Esophagus muscularis mucosa (tissue), 4 donors: Measurements from ENCODE around the gene CDH4. TPM values are rescaled to one million over a fixed set of nuclear protein-coding genes. Genes with fewer than 3 reads are reported as not detected.

Experiments used
- DNase-seq: peaks from one replicate; pipeline ENCODE4 v3.0.0-alpha.2; 2017; ENCODE audit errors: extremely low spot score
- H3K27ac ChIP-seq, 4 donors: fragments of 200-600 bp; sonication (generic); replicated peaks in 1 of 4; 1 replicate in 3 of 4; 2 replicates in 1 of 4; pipeline ENCODE4 v1.5.1; 2016 to 2019; ENCODE audit warnings: mild to moderate bottlenecking in 1 of 4
- H3K27me3 ChIP-seq, 4 donors: fragments of 200-600 bp; sonication (generic); one replicate each; pipeline versions ENCODE4 v1.5.1 to v1.6.0; 2016 to 2019
- H3K36me3 ChIP-seq, 4 donors: fragments of 200-600 bp; sonication (generic); one replicate each; pipeline ENCODE4 v1.5.1; 2016 to 2019
- H3K4me1 ChIP-seq, 4 donors: fragments of 200-600 bp; sonication (generic); one replicate each; pipeline ENCODE4 v1.5.1; 2016 to 2019
- H3K4me3 ChIP-seq, 4 donors: fragments of 200-600 bp; sonication (generic); 1 replicate in 2 of 4; 2 replicates in 2 of 4; pipeline ENCODE4 v1.5.1; 2016 to 2019; ENCODE audit warnings: mild to moderate bottlenecking in 4 of 4, moderate library complexity in 1 of 4
- H3K9me3 ChIP-seq, 4 donors: fragments of 200-600 bp; sonication (generic); 1 replicate in 3 of 4; 2 replicates in 1 of 4; pipeline ENCODE4 v1.5.1; 2016 to 2019
- CTCF ChIP-seq, 3 experiments: fragments of 200-600 bp in 2 of 3; fragments of 450-650 bp in 1 of 3; sonication (generic) in 2 of 3; IDR thresholded peaks; one replicate each; pipeline ENCODE4 v1.5.1; 2017 to 2019; ENCODE audit warnings: antibody characterized with exemption in 3 of 3, mild to moderate bottlenecking in 2 of 3, moderate library complexity in 1 of 3
- EP300 ChIP-seq: sonication (generic); formaldehyde crosslinking; IDR thresholded peaks from one replicate; pipeline ENCODE4 v1.6.1; 2017; ENCODE audit warnings: antibody characterized with exemption
- POLR2A ChIP-seq: fragments of 450-650 bp; IDR thresholded peaks from one replicate; pipeline ENCODE4 v1.6.1; 2017; ENCODE audit warnings: antibody characterized with exemption, moderate library complexity, mild to moderate bottlenecking, low read depth
- POLR2AphosphoS5 ChIP-seq, 2 donors: sonication (generic); formaldehyde crosslinking; IDR thresholded peaks; one replicate each; pipeline ENCODE4 v1.6.1; 2017; ENCODE audit warnings: antibody characterized with exemption in 2 of 2
- WGBS: methylation state at CpG from one replicate; pipeline ENCODE4 v1.1.5; 2018; 5-methylcytosine and 5-hydroxymethylcytosine counted together
- intact Hi-C: fragments of 100-400 bp; cut with DNase I; formaldehyde crosslinking; loops from one replicate; pipeline ENCODE4 v1.15.1; 2023
- total RNA-seq, 4 donors: library from RNA; depleted of rRNA; stranded (reverse); fragments of >200 nt; gene quantifications; one replicate each; pipeline versions ENCODE4 v1.1.0 to v1.2.1, GENCODE V29; 2016

The CDH4 gene
- total RNA-seq, 4 donors from 2014 or later: 0.42 to 1.3 (median 0.48) TPM

- DNase-seq: no peak
- no peak overlapping the region for H3K27ac ChIP-seq
- H3K9me3 ChIP-seq: no peaks in the 10 kb centered on the region
- TF ChIP-seq EP300 (no peak), POLR2AphosphoS5 (IDR thresholded peaks at IDR 0.05) (no peak), POLR2A (no peak), CTCF (IDR thresholded peaks at IDR 0.05) (no peak)
- 55% methylated on average over 6 of the region's 16 CpGs for WGBS
- intact Hi-C loops: no loop called here
- no peaks in the 10 kb centered on the region for H3K4me1 ChIP-seq
- no peak overlapping the region for H3K4me3 ChIP-seq
- H3K36me3 ChIP-seq: no peaks in the 10 kb centered on the region
- peaks cover 0 to 28% (median 0%) of the 10 kb centered on the region in 4 donors for H3K27me3 ChIP-seq
Measured at GRCh38 chr20:61573415-61574305, 321.6 kb downstream of the CDH4 start.

- Histone ChIP-seq H3K27me3 (peaks cover 0 to 27% (median 0%) of the 10 kb centered on the region in 4 donors), H3K9me3 (no peaks in the 10 kb centered on the region), H3K27ac (no peak overlapping the region), H3K4me3 (no peak overlapping the region), H3K4me1 (no peaks in the 10 kb centered on the region), H3K36me3 (no peaks in the 10 kb centered on the region)
- no peak for DNase-seq
- 49% methylated on average over 6 of the region's 6 CpGs for WGBS
- TF ChIP-seq POLR2AphosphoS5 (IDR thresholded peaks at IDR 0.05): no peak
- TF ChIP-seq EP300: no peak
- TF ChIP-seq POLR2A: no peak
- no peak for TF ChIP-seq CTCF (IDR thresholded peaks at IDR 0.05)
- intact Hi-C loops: no loop called here
Measured at GRCh38 chr20:61575151-61575937, 323.3 kb downstream of the CDH4 start.

GRCh38 chr20:61576372-61576771, 324.3 kb downstream of the CDH4 start:
- peaks cover 0 to 27% (median 0%) of the 10 kb centered on the region in 4 donors for H3K27me3 ChIP-seq
- TF ChIP-seq POLR2A (no peak), EP300 (no peak), CTCF (IDR thresholded peaks at IDR 0.05) (no peak), POLR2AphosphoS5 (IDR thresholded peaks at IDR 0.05) (no peak)
- no peak overlapping the region for H3K4me3 ChIP-seq
- WGBS: 78% methylated on average over 5 of the region's 5 CpGs
- intact Hi-C loops: no loop called here
- H3K4me1 ChIP-seq: no peaks in the 10 kb centered on the region
- no peaks in the 10 kb centered on the region for H3K9me3 ChIP-seq
- H3K27ac ChIP-seq: no peak overlapping the region
- H3K36me3 ChIP-seq: no peaks in the 10 kb centered on the region
- no peak for DNase-seq

GRCh38 chr20:61577065-61577464, 325.0 kb downstream of the CDH4 start:
- DNase-seq: no peak
- H3K27ac ChIP-seq: no peak overlapping the region
- no peaks in the 10 kb centered on the region for H3K36me3 ChIP-seq
- H3K4me3 ChIP-seq: no peak overlapping the region
- intact Hi-C loops: no loop called here
- WGBS: 98% methylated on average over 1 of the region's 1 CpG
- no peak for TF ChIP-seq CTCF (IDR thresholded peaks at IDR 0.05)
- TF ChIP-seq POLR2AphosphoS5 (IDR thresholded peaks at IDR 0.05): no peak
- H3K4me1 ChIP-seq: no peaks in the 10 kb centered on the region
- no peaks in the 10 kb centered on the region for H3K9me3 ChIP-seq
- peaks cover 0 to 29% (median 0%) of the 10 kb centered on the region in 4 donors for H3K27me3 ChIP-seq
